GM21515 (cell line): ENCODE results near the gene EVI5.
"Not testable (repeated sequence)": the region's sequence is repeated elsewhere in the genome, so short reads cannot be mapped to it uniquely, and the experiment has no call there.

Experiments used
- ATAC-seq: cut with Tn5 transposase; IDR thresholded peaks from one replicate; pipeline ENCODE4 v1.9.1; 2021; ENCODE audit not compliant: unreplicated experiment

The EVI5 gene

GRCh38 chr1:92527670-92528069, 257.2 kb downstream of the EVI5 start:
- ATAC-seq: no peak

GRCh38 chr1:92524944-92525590, 259.8 kb downstream of the EVI5 start:
- ATAC-seq: not testable (repeated sequence)

GRCh38 chr1:92519043-92519442, 265.9 kb downstream of the EVI5 start:
- no peak for ATAC-seq

GRCh38 chr1:92516574-92516973, 268.3 kb downstream of the EVI5 start:
- no peak for ATAC-seq

- no peak for ATAC-seq
Measured at GRCh38 chr1:92515796-92516201, 269.1 kb downstream of the EVI5 start.

- ATAC-seq: no peak
Measured at GRCh38 chr1:92511541-92511940, 273.4 kb downstream of the EVI5 start.

GRCh38 chr1:92509619-92510018, 275.3 kb downstream of the EVI5 start:
- ATAC-seq: no peak

- no peak for ATAC-seq
Measured at GRCh38 chr1:92505015-92505692, 279.8 kb downstream of the EVI5 start.

- ATAC-seq: no peak
Measured at GRCh38 chr1:92504291-92505014, 280.5 kb downstream of the EVI5 start.

- no peak for ATAC-seq
Measured at GRCh38 chr1:92503926-92504285, 281.0 kb downstream of the EVI5 start.

- no peak for ATAC-seq
Measured at GRCh38 chr1:92503043-92503925, 281.6 kb downstream of the EVI5 start.

- peak; percentile 61 for ATAC-seq
Measured at GRCh38 chr1:92502247-92502646, 282.7 kb downstream of the EVI5 start.

- ATAC-seq: no peak
Measured at GRCh38 chr1:92500552-92500951, 284.4 kb downstream of the EVI5 start.

GRCh38 chr1:92495392-92496063, 289.4 kb downstream of the EVI5 start:
- ATAC-seq: no peak

- no peak for ATAC-seq
Measured at GRCh38 chr1:92494485-92495141, 290.3 kb downstream of the EVI5 start.

GRCh38 chr1:92493139-92493538, 291.8 kb downstream of the EVI5 start:
- no peak for ATAC-seq

- no peak for ATAC-seq
Measured at GRCh38 chr1:92488832-92489231, 296.1 kb downstream of the EVI5 start.

- no peak for ATAC-seq
Measured at GRCh38 chr1:92488416-92488815, 296.5 kb downstream of the EVI5 start.

- no peak for ATAC-seq
Measured at GRCh38 chr1:92487078-92487605, 297.8 kb downstream of the EVI5 start.
